Measurements from ENCODE around the gene NUP54.

The NUP54 gene

GRCh38 chr4:76141241-76141640 is 7.0 kb downstream of the NUP54 start:
- POLR2A ChIA-PET, result no interaction called here
- TF ChIP-seq CTCF (IDR thresholded peaks at IDR 0.05; ENCODE audit: insufficient read depth, low read length, missing control alignments), result no peak
- CTCF ChIA-PET, result no interaction called here
- DNase-seq (ENCODE audit: low read depth, low spot score), result no peak
- H3K4me3 ChIP-seq (ENCODE audit: low read depth, low read length), result no peak overlapping the region

- POLR2A ChIA-PET, result no interaction called here
- no peak for DNase-seq (ENCODE audit: low read depth, low spot score)
- TF ChIP-seq CTCF (IDR thresholded peaks at IDR 0.05; ENCODE audit: insufficient read depth, low read length, missing control alignments), result no peak
- H3K4me3 ChIP-seq (ENCODE audit: low read depth, low read length), result no peak overlapping the region
- CTCF ChIA-PET, result no interaction called here
These were observed 20.4 kb downstream of the NUP54 start for GRCh38 chr4:76127754-76128153.

GRCh38 chr4:76125816-76126215 is 22.4 kb downstream of the NUP54 start:
- no peak for TF ChIP-seq CTCF (IDR thresholded peaks at IDR 0.05; ENCODE audit: insufficient read depth, low read length, missing control alignments)
- DNase-seq (ENCODE audit: low read depth, low spot score), result no peak
- ChIA-PET CTCF (no interaction called here), POLR2A (no interaction called here)
- no peak overlapping the region for H3K4me3 ChIP-seq (ENCODE audit: low read depth, low read length)

GRCh38 chr4:76120199-76120598 is 28.0 kb downstream of the NUP54 start:
- no peak for DNase-seq (ENCODE audit: low read depth, low spot score)
- POLR2A ChIA-PET, result no interaction called here

GRCh38 chr4:76117536-76117935 is 30.7 kb downstream of the NUP54 start:
- H3K4me3 ChIP-seq (ENCODE audit: low read depth, low read length), result no peak overlapping the region
- POLR2A ChIA-PET, result no interaction called here
- CTCF ChIA-PET, result no interaction called here
- no peak for TF ChIP-seq CTCF (IDR thresholded peaks at IDR 0.05; ENCODE audit: insufficient read depth, low read length, missing control alignments)
- DNase-seq (ENCODE audit: low read depth, low spot score), result no peak

More at GRCh38 chr4:76120199-76120598, 28.0 kb downstream of the NUP54 start:
- no peak for TF ChIP-seq CTCF (IDR thresholded peaks at IDR 0.05; ENCODE audit: insufficient read depth, low read length, missing control alignments)
- CTCF ChIA-PET, result interaction anchor here (0.8 to 1.0 kb wide), 2 partner anchors 14 to 15 kb away, joined by 3 read pairs; no protein-coding TSS in a partner anchor
- H3K4me3 ChIP-seq (ENCODE audit: low read depth, low read length), result no peak overlapping the region

- no peak for TF ChIP-seq CTCF (IDR thresholded peaks at IDR 0.05; ENCODE audit: insufficient read depth, low read length, missing control alignments)
- no peak overlapping the region for H3K4me3 ChIP-seq (ENCODE audit: low read depth, low read length)
- DNase-seq (ENCODE audit: low read depth, low spot score), result no peak
- ChIA-PET CTCF (no interaction called here), POLR2A (no interaction called here)
These were observed 31.4 kb downstream of the NUP54 start for GRCh38 chr4:76116821-76117220.

Measured in AG04449 (cell line).